ENCODE data around the gene CGB5.
"Not testable (repeated sequence)": the region's sequence is repeated elsewhere in the genome, so short reads cannot be mapped to it uniquely, and the experiment has no call there.

Gene CGB5

GRCh38 chr19:49020931-49021895 lies 22.4 kb upstream of the CGB5 start:
- DNase-seq (ENCODE audit: extremely low read depth in 1 of 2, low read depth in 1 of 2), result no peak

DNA sequence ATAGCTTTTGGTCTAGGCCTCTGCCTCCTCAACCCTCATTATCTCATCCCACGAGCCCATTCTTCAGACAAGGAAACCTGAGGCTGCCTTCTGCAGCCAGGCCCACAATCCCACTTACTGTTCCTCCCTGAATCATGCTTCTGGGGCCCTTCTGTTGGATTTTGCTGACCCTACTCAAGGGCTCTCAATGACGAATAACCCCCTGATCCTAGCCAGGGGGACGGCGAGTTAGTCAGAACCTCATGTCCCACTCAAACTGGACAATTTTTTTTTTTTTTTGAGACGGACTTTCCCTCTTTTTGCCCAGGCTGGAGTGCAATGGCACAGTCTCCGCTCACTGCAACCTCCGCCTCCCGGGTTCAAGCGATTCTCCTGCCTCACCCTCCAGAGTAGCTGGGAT lies 21.5 kb upstream of the CGB5 start:
- no peak for DNase-seq (ENCODE audit: extremely low read depth in 1 of 2, low read depth in 1 of 2)

DNA sequence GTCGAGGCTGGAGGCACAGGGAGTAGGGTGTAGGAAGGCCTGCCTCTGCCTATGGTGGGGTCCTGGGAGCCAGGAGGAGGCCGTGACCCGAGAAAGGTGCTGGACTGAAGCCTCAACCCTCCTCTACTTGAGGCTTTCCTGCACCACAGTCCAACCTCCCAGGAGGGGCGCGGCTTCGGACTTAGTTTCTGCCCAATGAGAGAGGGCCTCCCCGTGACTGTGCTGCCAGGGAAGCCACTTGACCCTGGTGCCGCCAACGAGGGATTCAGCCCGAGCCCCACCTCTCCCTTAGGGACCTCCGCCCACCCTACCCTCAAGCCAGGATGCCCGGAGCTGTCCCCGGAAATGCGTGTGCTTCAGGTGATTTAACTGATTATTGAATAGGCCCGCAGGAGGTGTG lies 19.4 kb upstream of the CGB5 start, which contains the start of gene CGB3:
TSS of gene CGB3 (minus strand) at position 101 of the 400 bp plus-strand sequence. CDS start 362 bp downstream, outside the sequence.
- not testable (repeated sequence) for DNase-seq (ENCODE audit: extremely low read depth in 1 of 2, low read depth in 1 of 2)

GRCh38 chr19:49025088-49025487 lies 18.6 kb upstream of the CGB5 start:
- not testable (repeated sequence) for DNase-seq (ENCODE audit: extremely low read depth in 1 of 2, low read depth in 1 of 2)

DNA sequence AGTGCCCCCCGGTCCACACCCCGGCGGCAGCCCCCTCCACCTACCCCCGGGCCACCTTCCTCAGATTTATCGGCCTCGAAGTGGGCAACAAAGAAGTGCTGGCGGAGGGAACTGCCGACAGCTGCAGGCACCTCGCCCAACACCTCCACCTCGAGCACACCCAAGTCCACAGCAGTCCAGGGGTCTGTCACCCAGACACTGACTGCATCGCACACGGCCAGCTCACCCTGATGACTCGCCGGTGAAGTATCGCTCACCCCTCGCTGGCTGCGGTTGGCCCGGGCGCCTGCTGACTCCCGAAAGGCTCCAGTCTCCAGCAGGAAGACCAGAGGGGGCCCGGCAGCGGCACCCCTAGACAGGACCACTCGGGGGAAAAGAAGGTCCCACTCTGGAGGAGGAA lies 18.0 kb upstream of the CGB5 start:
- DNase-seq (ENCODE audit: extremely low read depth in 1 of 2, low read depth in 1 of 2), result not testable (repeated sequence)

DNA sequence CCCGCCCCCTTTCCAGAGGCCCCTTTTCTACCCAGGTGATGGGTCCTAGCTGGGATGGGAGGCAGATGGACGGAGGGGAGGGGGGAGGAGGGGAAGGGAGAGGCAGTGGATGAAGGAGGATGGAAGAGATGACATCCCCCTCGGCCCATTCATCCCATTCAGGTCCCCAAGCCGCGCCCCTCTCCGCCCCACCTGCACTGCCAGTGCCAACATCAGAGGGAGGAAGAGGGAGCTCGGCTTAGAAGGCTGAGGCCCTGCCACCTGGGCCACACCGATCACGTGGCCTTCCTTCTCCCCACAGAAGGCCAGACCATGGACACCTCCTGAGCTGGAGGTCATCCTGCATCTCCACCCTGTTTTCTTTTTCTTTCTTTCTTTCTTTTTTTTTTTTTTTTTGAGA lies 15.0 kb upstream of the CGB5 start:
- not testable (repeated sequence) for DNase-seq (ENCODE audit: extremely low read depth in 1 of 2, low read depth in 1 of 2)

GRCh38 chr19:49029749-49030148 lies 13.9 kb upstream of the CGB5 start:
- not testable (repeated sequence) for DNase-seq (ENCODE audit: extremely low read depth in 1 of 2, low read depth in 1 of 2)

GRCh38 chr19:49030323-49030722 lies 13.3 kb upstream of the CGB5 start:
- not testable (repeated sequence) for DNase-seq (ENCODE audit: extremely low read depth in 1 of 2, low read depth in 1 of 2)

DNA sequence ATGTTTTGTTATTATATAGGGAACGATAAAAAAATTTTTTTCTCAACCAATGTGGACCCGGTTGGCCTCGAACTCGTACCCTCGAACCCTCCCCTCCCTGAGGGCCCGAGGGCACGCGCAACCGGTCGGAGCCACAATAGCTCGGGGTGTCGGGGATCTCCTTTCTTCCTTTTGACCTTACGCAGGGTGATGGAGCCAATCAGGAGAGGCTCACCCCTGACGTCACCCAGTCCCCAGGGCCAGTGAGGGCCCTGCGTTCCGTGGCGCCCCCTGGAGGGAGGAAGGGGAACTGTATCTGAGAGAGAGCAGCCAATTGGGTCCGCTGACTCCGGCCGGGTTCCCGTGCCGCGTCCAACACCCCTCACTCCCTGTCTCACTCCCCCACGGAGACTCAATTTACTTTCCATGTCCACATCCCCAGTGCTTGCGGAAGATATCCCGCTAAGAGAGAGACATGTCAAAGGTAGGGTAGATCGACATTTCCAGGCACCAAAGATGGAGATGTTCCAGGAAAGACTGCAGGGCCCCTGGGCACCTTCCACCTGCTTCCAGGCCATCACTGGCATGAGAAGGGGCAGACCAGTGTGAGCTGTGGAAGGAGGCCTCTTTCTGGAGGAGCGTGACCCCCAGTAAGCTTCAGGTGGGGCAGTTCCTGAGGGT lies 11.9 kb upstream of the CGB5 start, which contains the start of gene CGB2:
TSS of gene CGB2 (plus strand) at position 249 of the 660 bp plus-strand sequence. CDS start at position 455, 206 bp downstream.
- DNase-seq (ENCODE audit: extremely low read depth in 1 of 2, low read depth in 1 of 2), result peak; percentile 74 to 83

DNA sequence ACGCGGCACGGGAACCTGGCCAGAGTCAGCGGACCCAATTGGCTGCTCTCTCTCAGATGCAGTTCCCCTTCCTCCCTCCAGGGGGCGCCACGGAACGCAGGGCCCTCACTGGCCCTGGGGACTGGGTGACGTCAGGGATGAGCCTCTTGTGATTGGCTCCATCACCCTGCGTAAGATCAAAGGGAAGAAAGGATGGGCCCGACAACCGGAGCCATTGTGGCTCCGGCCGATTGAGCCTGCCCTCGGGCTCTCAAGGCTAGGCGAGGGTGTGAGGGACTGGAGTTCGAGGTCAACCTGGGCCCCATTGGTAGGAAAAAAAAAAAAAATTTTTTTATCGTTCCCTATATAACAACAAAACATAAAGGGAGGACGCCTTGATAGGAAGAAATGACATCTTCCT lies 6.8 kb upstream of the CGB5 start, which contains the start of gene CGB1:
TSS of gene CGB1 (minus strand) at position 81 of the 400 bp plus-strand sequence. CDS start 184 bp downstream, outside the sequence.
- DNase-seq (ENCODE audit: extremely low read depth in 1 of 2, low read depth in 1 of 2), result peak; percentile 46 to 57

GRCh38 chr19:49038111-49038510 lies 5.5 kb upstream of the CGB5 start:
- DNase-seq (ENCODE audit: extremely low read depth in 1 of 2, low read depth in 1 of 2), result not testable (repeated sequence)

DNA sequence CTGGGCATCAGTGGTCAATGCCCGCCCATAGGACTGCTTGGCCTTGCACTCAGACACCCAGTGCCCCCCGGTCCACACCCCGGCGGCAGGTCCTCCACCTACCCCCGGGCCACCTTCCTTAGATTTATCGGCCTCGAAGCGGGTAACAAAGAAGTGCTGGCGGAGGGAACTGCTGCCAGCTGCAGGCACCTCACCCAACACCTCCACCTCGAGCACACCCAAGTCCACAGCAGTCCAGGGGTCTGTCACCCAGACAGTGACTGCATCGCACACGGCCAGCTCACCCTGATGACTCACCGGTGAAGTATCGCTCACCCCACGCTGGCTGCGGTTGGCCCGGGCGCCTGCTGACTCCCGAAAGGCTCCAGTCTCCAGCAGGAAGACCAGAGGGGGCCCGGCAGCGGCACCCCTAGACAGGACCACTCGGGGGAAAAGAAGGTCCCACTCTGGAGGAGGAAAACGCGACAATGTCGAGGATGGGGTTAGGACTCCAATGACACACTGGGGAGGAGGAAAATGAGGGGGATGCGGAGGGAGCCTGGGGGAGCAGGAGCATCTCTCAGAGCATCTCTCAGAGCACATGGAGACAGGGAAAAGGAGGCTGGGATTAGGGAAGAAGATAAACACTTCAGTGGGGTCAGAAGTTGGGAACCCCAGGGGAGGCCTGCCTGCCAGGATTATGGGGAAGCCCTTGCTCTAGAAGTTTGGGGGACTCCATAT lies 4.9 kb upstream of the CGB5 start:
- not testable (repeated sequence) for DNase-seq (ENCODE audit: extremely low read depth in 1 of 2, low read depth in 1 of 2)

- not testable (repeated sequence) for DNase-seq (ENCODE audit: extremely low read depth in 1 of 2, low read depth in 1 of 2)
Measured at GRCh38 chr19:49039736-49040135, 3.9 kb upstream of the CGB5 start.

DNA sequence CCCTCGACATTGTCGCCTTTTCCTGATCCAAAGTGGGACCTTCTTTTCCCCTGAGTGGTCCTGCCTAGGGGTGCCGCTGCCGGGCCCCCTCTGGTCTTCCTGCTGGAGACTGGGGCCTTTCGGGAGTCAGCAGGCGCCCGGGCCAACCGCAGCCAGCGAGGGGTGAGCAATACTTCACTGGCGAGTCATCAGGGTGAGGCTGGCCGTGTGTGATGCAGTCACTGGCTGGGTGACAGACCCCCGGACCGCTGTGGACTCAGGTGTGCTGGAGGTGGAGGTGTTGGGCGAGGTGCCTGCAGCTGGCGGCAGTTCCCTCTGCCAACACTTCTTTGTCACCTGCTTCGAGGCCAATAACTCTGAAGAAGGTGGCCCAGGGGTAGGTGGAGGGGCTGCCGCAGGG lies 1.5 kb upstream of the CGB5 start:
- no peak for DNase-seq (ENCODE audit: extremely low read depth in 1 of 2, low read depth in 1 of 2)

GRCh38 chr19:49042666-49043065 lies 982 bp upstream of the CGB5 start:
- not testable (repeated sequence) for DNase-seq (ENCODE audit: extremely low read depth in 1 of 2, low read depth in 1 of 2)

DNA sequence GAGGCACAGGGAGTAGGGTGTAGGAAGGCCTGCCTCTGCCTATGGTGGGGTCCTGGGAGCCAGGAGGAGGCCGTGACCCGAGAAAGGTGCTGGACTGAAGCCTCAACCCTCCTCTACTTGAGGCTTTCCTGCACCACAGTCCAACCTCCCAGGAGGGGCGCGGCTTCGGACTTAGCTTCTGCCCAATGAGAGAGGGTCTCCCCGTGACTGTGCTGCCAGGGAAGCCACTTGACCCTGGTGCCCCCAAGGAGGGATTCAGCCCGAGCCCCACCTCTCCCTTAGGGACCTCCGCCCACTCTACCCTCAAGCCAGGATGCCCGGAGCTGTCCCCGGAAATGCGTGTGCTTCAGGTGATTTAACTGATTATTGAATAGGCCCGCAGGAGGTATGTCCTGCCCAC lies 5.4 kb downstream of the CGB5 start, which contains the start of gene CGB8:
TSS of gene CGB8 (minus strand) at position 101 of the 400 bp plus-strand sequence. CDS start 372 bp downstream, outside the sequence.
- DNase-seq (ENCODE audit: extremely low read depth in 1 of 2, low read depth in 1 of 2), result not testable (repeated sequence)

GRCh38 chr19:49049834-49050233 lies 6.2 kb downstream of the CGB5 start:
- not testable (repeated sequence) for DNase-seq (ENCODE audit: extremely low read depth in 1 of 2, low read depth in 1 of 2)

DNA sequence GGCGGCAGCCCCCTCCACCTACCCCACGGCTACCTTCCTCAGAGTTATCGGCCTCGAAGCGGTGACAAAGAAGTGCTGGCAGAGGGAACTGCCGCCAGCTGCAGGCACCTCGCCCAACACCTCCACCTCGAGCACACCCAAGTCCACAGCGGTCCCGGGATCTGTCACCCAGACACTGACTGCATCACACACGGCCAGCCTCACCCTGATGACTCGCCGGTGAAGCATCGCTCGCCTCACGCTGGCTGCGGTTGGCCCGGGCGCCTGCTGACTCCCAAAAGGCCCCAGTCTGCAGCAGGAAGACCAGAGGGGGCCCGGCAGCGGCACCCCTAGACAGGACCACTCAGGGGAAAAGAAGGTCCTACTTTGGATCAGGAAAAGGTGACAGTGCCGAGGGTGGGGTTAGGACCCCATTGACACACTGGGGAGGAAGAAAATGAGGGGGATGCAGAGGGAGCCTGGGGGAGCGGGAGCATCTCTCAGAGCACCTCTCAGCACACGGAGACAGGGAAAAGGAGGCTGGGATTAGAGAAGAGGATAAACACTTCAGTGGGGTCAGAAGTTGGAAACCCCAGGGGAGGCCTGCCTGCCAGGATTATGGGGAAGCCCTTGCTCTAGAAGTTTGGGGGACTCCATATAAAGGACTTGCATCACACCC lies 6.9 kb downstream of the CGB5 start:
- not testable (repeated sequence) for DNase-seq (ENCODE audit: extremely low read depth in 1 of 2, low read depth in 1 of 2)

DNA sequence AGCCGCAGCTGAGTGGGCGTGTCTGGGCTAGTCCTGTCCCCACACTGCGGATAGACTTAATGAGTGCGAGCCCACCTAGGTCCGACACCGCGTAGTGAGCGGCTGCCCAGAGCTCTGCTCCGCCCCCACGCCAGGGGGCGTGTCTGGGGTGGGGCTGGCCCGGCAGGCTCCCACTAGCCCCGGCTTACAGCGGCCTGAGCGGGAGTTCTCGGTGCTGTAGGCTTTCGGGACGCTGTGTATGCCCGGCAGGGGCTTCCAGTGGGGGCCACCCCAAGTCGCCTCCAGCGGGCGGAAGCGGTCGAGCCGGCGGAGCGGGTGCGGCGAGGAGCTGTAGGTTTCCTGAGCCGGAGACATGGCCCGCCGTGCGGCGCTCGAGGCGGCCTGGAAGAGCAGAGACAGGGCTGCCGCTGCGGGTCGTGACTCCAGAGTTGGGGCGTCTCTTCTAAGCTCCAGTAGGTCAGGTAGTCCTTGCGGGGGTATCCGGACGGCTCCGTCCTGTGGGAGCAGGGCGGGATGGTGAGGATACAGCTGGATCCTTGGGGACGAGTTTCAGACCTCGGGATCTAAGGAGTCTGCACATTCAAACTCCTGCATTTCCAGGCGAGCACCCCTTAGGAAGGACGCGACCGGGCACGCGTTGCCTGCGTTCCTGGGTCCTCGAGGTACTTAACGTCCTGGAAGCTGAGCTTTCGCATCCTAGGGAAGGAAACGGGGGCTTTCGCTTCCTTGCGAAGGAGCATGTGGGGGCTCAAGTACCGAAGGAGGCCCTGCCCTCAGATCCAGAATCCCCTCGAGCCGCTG lies 12.7 kb downstream of the CGB5 start:
- DNase-seq (ENCODE audit: extremely low read depth in 1 of 2, low read depth in 1 of 2), result no peak
